NT2/D1 (cell line): ENCODE results near the gene ATP5F1E.

Source experiments
- YY1 ChIP-seq: IDR thresholded peaks from 2 replicates; pipeline ENCODE4 v1.6.1; 2011; ENCODE audit not compliant: insufficient read length, insufficient read depth
- ZNF274 ChIP-seq: IDR thresholded peaks from 2 replicates; pipeline ENCODE4 v1.6.1; 2011; ENCODE audit warnings: mild to moderate bottlenecking, low read depth, low read length

GRCh38 chr20:59062081-59062480, 29.9 kb upstream of the ATP5F1E start:
- TF ChIP-seq YY1 (no peak), ZNF274 (no peak)
